ENCODE results near the gene CADM3. TPM values are rescaled to one million over a fixed set of nuclear protein-coding genes. Genes with fewer than 3 reads are reported as not detected.

The CADM3 gene
- total RNA-seq, result 10 to 100 TPM in 1 of 2 donors, 1 to 10 TPM in 1; 6.8 to 45.0 TPM
- long read RNA-seq, donor 1, transcript CADM3-202 (9 exons, 3,745 nt), result major isoform, 14 of 21 reads
- long read RNA-seq, donor 1, partial matches to known transcripts, result 3 of 21 reads
- long read RNA-seq, donor 1, other reads (novel, unspliced or antisense), result 3 of 21 reads
- long read RNA-seq, donor 2, transcript CADM3-202 (9 exons, 3,745 nt), result major isoform, 7 of 12 reads
- long read RNA-seq, donor 2, partial matches to known transcripts, result 2 of 12 reads
- long read RNA-seq, donor 2, other reads (novel, unspliced or antisense), result 3 of 12 reads

- intact Hi-C loops (cut with DNase I), result no loop called here
- no peak for DNase-seq (ENCODE audit: low spot score)
Measured at GRCh38 chr1:159171254-159171687, at the start of gene CADM3. TSS of gene CADM3 (plus strand) at chr1:159171615. CDS start at chr1:159171766, 151 bp downstream.

GRCh38 chr1:159122005-159122621 lies 49.3 kb upstream of the CADM3 start:
- intact Hi-C loops (cut with DNase I), result no loop called here
- no peak for DNase-seq (ENCODE audit: low spot score)

GRCh38 chr1:159123587-159123986 lies 47.8 kb upstream of the CADM3 start:
- no peak for DNase-seq (ENCODE audit: low spot score)
- intact Hi-C loops (cut with DNase I), result no loop called here

- peak; percentile 84 for DNase-seq (ENCODE audit: low spot score)
- intact Hi-C loops (cut with DNase I), result no loop called here
Measured at GRCh38 chr1:159132271-159132881, 39.0 kb upstream of the CADM3 start.

GRCh38 chr1:159140474-159140873 lies 30.9 kb upstream of the CADM3 start:
- intact Hi-C loops (cut with DNase I), result no loop called here
- DNase-seq (ENCODE audit: low spot score), result no peak

- intact Hi-C loops (cut with DNase I), result no loop called here
Measured at GRCh38 chr1:159141584-159142390, 29.6 kb upstream of the CADM3 start.

GRCh38 chr1:159142391-159142663 lies 29.1 kb upstream of the CADM3 start:
- no peak for DNase-seq (ENCODE audit: low spot score)
- intact Hi-C loops (cut with DNase I), result no loop called here

More at GRCh38 chr1:159141584-159142390, 29.6 kb upstream of the CADM3 start:
- no peak for DNase-seq (ENCODE audit: low spot score)

- no peak for DNase-seq (ENCODE audit: low spot score)
- intact Hi-C loops (cut with DNase I), result no loop called here
Measured at GRCh38 chr1:159142726-159143510, 28.5 kb upstream of the CADM3 start.

- intact Hi-C loops (cut with DNase I), result no loop called here
Measured at GRCh38 chr1:159144571-159144970, 26.8 kb upstream of the CADM3 start.

GRCh38 chr1:159146980-159147379 lies 24.4 kb upstream of the CADM3 start:
- intact Hi-C loops (cut with DNase I), result no loop called here
- no peak for DNase-seq (ENCODE audit: low spot score)

More at GRCh38 chr1:159144571-159144970, 26.8 kb upstream of the CADM3 start:
- DNase-seq (ENCODE audit: low spot score), result no peak

- no peak for DNase-seq (ENCODE audit: low spot score)
- intact Hi-C loops (cut with DNase I), result no loop called here
Measured at GRCh38 chr1:159152031-159152430, 19.4 kb upstream of the CADM3 start.

GRCh38 chr1:159161001-159161718 lies 10.3 kb upstream of the CADM3 start:
- intact Hi-C loops (cut with DNase I), result loop anchor here in 1 of 2 donors (5.0 kb wide), 1 partner anchor 36 kb away; no protein-coding TSS in a partner anchor
- DNase-seq (ENCODE audit: low spot score), result peak; percentile 89

GRCh38 chr1:159161719-159162026 lies 9.7 kb upstream of the CADM3 start:
- intact Hi-C loops (cut with DNase I), result loop anchor here in 1 of 2 donors (5.0 kb wide), 1 partner anchor 36 kb away; no protein-coding TSS in a partner anchor
- DNase-seq (ENCODE audit: low spot score), result no peak

GRCh38 chr1:159162516-159163265 lies 8.7 kb upstream of the CADM3 start:
- intact Hi-C loops (cut with DNase I), result loop anchor here in 1 of 2 donors (5.0 kb wide), 1 partner anchor 35 kb away; no protein-coding TSS in a partner anchor
- no peak for DNase-seq (ENCODE audit: low spot score)

GRCh38 chr1:159163614-159164228 lies 7.7 kb upstream of the CADM3 start:
- intact Hi-C loops (cut with DNase I), result loop anchor here in 1 of 2 donors (5.0 kb wide), 1 partner anchor 34 kb away; no protein-coding TSS in a partner anchor
- no peak for DNase-seq (ENCODE audit: low spot score)

- DNase-seq (ENCODE audit: low spot score), result no peak
- intact Hi-C loops (cut with DNase I), result no loop called here
Measured at GRCh38 chr1:159168043-159168442, 3.4 kb upstream of the CADM3 start.

GRCh38 chr1:159170639-159171038 lies 776 bp upstream of the CADM3 start:
- DNase-seq (ENCODE audit: low spot score), result no peak
- intact Hi-C loops (cut with DNase I), result no loop called here

All from posterior vena cava (tissue), 2 donors.